K562 (cell line): Measurements from ENCODE around the gene SART1. TPM values are rescaled to one million over a fixed set of nuclear protein-coding genes. Genes with fewer than 3 reads are reported as not detected.
A peak's percentile ranks its signal among the peaks of the same experiment; 100 is the strongest.

Source experiments
- ATAC-seq: fragments of 200-7000 bp; cut with Tn5 transposase; 3 replicates; pipeline ENCODE4 v1.9.1; 2020; ENCODE audit warnings: moderate library complexity
- BruUV-seq: library from RNA; stranded (reverse); fragments of 400-500 nt; replicated peaks from 2 replicates; lab custom pipeline; 2021; lab: Mats Ljungman, UMichigan
- CTCF ChIA-PET: fragments of 300-600 bp; formaldehyde crosslinking; extraction: SDS; loops from one replicate; lab custom pipeline; 2021; ENCODE audit warnings: low intra/inter-chr PET ratio; lab: Yijun Ruan, JAX
- POLR2A ChIA-PET: fragments of 300-600, 350-650 bp; sonication (Branson Sonifier 250); formaldehyde crosslinking; extraction: SDS; loops from one replicate; lab custom pipeline; 2021; ENCODE audit warnings: antibody characterized with exemption, inconsistent platforms; lab: Yijun Ruan, JAX
- DNase-seq, 4 experiments: peaks; one replicate each; pipeline versions ENCODE4 v3.0.0 to v3.0.0-alpha.2; 2011 to 2018; ENCODE audit warnings: low spot score in 3 of 4, mixed read lengths in 3 of 4; ENCODE audit errors: extremely low read depth in 1 of 4
- FAIRE-seq: peaks from 2 replicates; lab custom pipeline; 2011; peaks lifted over from hg19 to GRCh38; lab: Jason Lieb, UNC
- H2AFZ ChIP-seq: 2 replicates; pipeline ENCODE4 v1.6.0; 2011; ENCODE audit warnings: low read depth, low read length, control low read depth, inconsistent platforms
- H3K27ac ChIP-seq: fragments of 200-600 bp; 3 replicates; pipeline ENCODE4 v1.8.0; 2011; ENCODE audit warnings: low read depth, mild to moderate bottlenecking, control low read depth, inconsistent platforms, low read length, moderate library complexity, mixed read lengths; ENCODE audit errors: extremely low read depth
- H3K27me3 ChIP-seq, 2 experiments: fragments of 300-600 bp in 1 of 2; 2 replicates in 1 of 2; 3 replicates in 1 of 2; pipeline versions ENCODE4 v1.6.0 to v1.8.0; 2011; ENCODE audit warnings: inconsistent platforms in 2 of 2, low read length in 2 of 2, mild to moderate bottlenecking in 1 of 2, mixed read lengths in 1 of 2, moderate library complexity in 1 of 2; ENCODE audit not compliant: control insufficient read depth in 2 of 2, insufficient read depth in 2 of 2
- H3K36me3 ChIP-seq: fragments of 300-600 bp; 3 replicates; pipeline ENCODE4 v1.8.0; 2011; ENCODE audit warnings: mild to moderate bottlenecking, low read length, inconsistent platforms; ENCODE audit not compliant: control insufficient read depth, insufficient read depth
- H3K4me1 ChIP-seq, 2 experiments: fragments of 200-600 bp in 1 of 2; replicated peaks in 1 of 2; 2 replicates in 1 of 2; 3 replicates in 1 of 2; pipeline versions ENCODE4 v1.5.1 to v1.8.0; 2011; ENCODE audit warnings: inconsistent platforms in 2 of 2, low read length in 2 of 2, mild to moderate bottlenecking in 1 of 2, mixed read lengths in 1 of 2, moderate library complexity in 1 of 2; ENCODE audit not compliant: control insufficient read depth in 2 of 2, insufficient read depth in 2 of 2
- H3K4me2 ChIP-seq: 2 replicates; pipeline ENCODE4 v1.6.1; 2011; ENCODE audit warnings: low read length, control low read depth, inconsistent platforms, mixed read lengths; ENCODE audit not compliant: insufficient read depth
- H3K4me3 ChIP-seq: fragments of 200-600 bp; sonication (generic), shearing (Covaris generic); 2 replicates; pipeline ENCODE4 v1.5.1; 2016; ENCODE audit warnings: control low read depth, inconsistent platforms
- H3K79me2 ChIP-seq: fragments of 200-600 bp; 3 replicates; pipeline ENCODE4 v1.8.0; 2011; ENCODE audit warnings: low read length, inconsistent platforms; ENCODE audit not compliant: control insufficient read depth, insufficient read depth
- H3K9ac ChIP-seq, 2 experiments: 2 replicates each; pipeline versions ENCODE4 v1.6.0 to v1.6.1; 2011; ENCODE audit warnings: low read depth in 2 of 2, low read length in 2 of 2, control low read depth in 1 of 2, inconsistent platforms in 1 of 2, mild to moderate bottlenecking in 1 of 2, mixed read lengths in 1 of 2; ENCODE audit not compliant: insufficient read depth in 1 of 2
- H3K9me1 ChIP-seq: one replicate; pipeline ENCODE4 v1.6.0; 2011; ENCODE audit warnings: inconsistent platforms, mild to moderate bottlenecking, low read length, moderate library complexity; ENCODE audit not compliant: control insufficient read depth, insufficient read depth
- H3K9me3 ChIP-seq: replicated peaks from 2 replicates; pipeline ENCODE4 v1.5.1; 2011; ENCODE audit warnings: low read depth, low read length, inconsistent platforms; ENCODE audit not compliant: control insufficient read depth, insufficient read depth
- H4K20me1 ChIP-seq: replicated peaks from 2 replicates; pipeline ENCODE4 v1.6.1; 2011; ENCODE audit warnings: low read length, inconsistent platforms, mixed read lengths; ENCODE audit not compliant: control insufficient read depth, insufficient read depth
- CREB1 ChIP-seq, 2 experiments: sonication (generic) in 1 of 2; formaldehyde crosslinking in 1 of 2; IDR thresholded peaks; 2 replicates each; pipeline versions ENCODE4 v1.6.1 to v1.8.0; 2012 to 2022; ENCODE audit warnings: inconsistent platforms in 1 of 2, mild to moderate bottlenecking in 1 of 2, missing genetic modification reagents in 1 of 2, moderate library complexity in 1 of 2
- CTCF ChIP-seq, 3 experiments: IDR thresholded peaks in 2 of 3; conservative IDR thresholded peaks in 1 of 3; 2 replicates each; pipeline ENCODE4 v1.5.1; 2011 to 2012; ENCODE audit warnings: low read length in 3 of 3, mild to moderate bottlenecking in 3 of 3, control low read depth in 2 of 3, improper control_type of control experiment in 1 of 3, inconsistent platforms in 1 of 3, low read depth in 1 of 3, mixed read lengths in 1 of 3, moderate library complexity in 1 of 3; ENCODE audit not compliant: insufficient read depth in 2 of 3
- HBP1 ChIP-seq: fragments of 450-650 bp; formaldehyde crosslinking; IDR thresholded peaks from 2 replicates; pipeline ENCODE4 v1.4.0; 2022; ENCODE audit warnings: missing genetic modification characterization
- HMBOX1 ChIP-seq: sonication (generic); IDR thresholded peaks from 2 replicates; pipeline ENCODE4 v1.6.1; 2016
- HNRNPK ChIP-seq: fragments of 200-400 bp; formaldehyde crosslinking; IDR thresholded peaks from one replicate; pipeline ENCODE4 v1.6.1; 2018; ENCODE audit warnings: mild to moderate bottlenecking, low read depth, low read length; ENCODE audit not compliant: poor library complexity, severe bottlenecking
- ILK ChIP-seq: fragments of 450-650 bp; IDR thresholded peaks from 2 replicates; pipeline ENCODE4 v1.6.1; 2016; ENCODE audit warnings: missing genetic modification characterization, low read depth, mild to moderate bottlenecking, missing compliant biosample characterization, moderate library complexity, borderline replicate concordance
- JUN ChIP-seq, 2 experiments: sonication (generic) in 1 of 2; formaldehyde crosslinking in 1 of 2; IDR thresholded peaks; 2 replicates each; pipeline versions ENCODE4 v1.6.1 to v1.8.0; 2012 to 2022; ENCODE audit warnings: borderline replicate concordance in 2 of 2, mild to moderate bottlenecking in 2 of 2, improper control_type of control experiment in 1 of 2, low read depth in 1 of 2, low read length in 1 of 2, missing genetic modification reagents in 1 of 2
- KAT7 ChIP-seq: sonication (generic); formaldehyde crosslinking; IDR thresholded peaks from 2 replicates; pipeline ENCODE4 v1.8.0; 2022; ENCODE audit warnings: missing genetic modification reagents, mild to moderate bottlenecking, borderline replicate concordance
- LARP7 ChIP-seq: fragments of 450-650 bp; IDR thresholded peaks from 2 replicates; pipeline ENCODE4 v1.6.1; 2016
- RAD21 ChIP-seq, 2 experiments: fragments of 250-450 bp in 1 of 2; fragments of 450-650 bp in 1 of 2; sonication (Bioruptor Pico) in 1 of 2; formaldehyde crosslinking in 1 of 2; IDR thresholded peaks in 1 of 2; conservative IDR thresholded peaks in 1 of 2; 2 replicates each; pipeline versions ENCODE4 v1.4.0 to v1.8.0; 2020 to 2022; ENCODE audit warnings: mild to moderate bottlenecking in 2 of 2, moderate library complexity in 1 of 2
- RBM39 ChIP-seq: fragments of 200-400 bp; formaldehyde crosslinking; optimal IDR thresholded peaks from 2 replicates; pipeline ENCODE3; 2018; ENCODE audit warnings: low read depth, low read length
- SMAD3 ChIP-seq: fragments of 450-650 bp; formaldehyde crosslinking; conservative IDR thresholded peaks from 2 replicates; pipeline ENCODE4 v1.4.0; 2020; ENCODE audit warnings: mild to moderate bottlenecking
- TBP ChIP-seq: optimal IDR thresholded peaks from 2 replicates; pipeline ENCODE3; 2011; ENCODE audit warnings: low read depth, low read length, improper control_type of control experiment
- XRCC5 ChIP-seq: fragments of 200-400 bp; formaldehyde crosslinking; IDR thresholded peaks from 2 replicates; pipeline ENCODE4 v1.6.1; 2017; ENCODE audit warnings: low read depth, mild to moderate bottlenecking, low read length
- WGBS: fragments of 100-300 bp; shearing (Covaris generic); methylation state at CpG from one replicate; pipeline ENCODE4 v1.1.6; 2016; ENCODE audit warnings: low coverage, mixed read lengths; ENCODE audit not compliant: insufficient coverage; ENCODE audit errors: missing lambda C conversion rate; 5-methylcytosine and 5-hydroxymethylcytosine counted together
- in situ Hi-C: fragments of 300-500 bp; cut with MboI; formaldehyde crosslinking; loops from 4 replicates; pipeline ENCODE4 v1.15.0; 2018; ENCODE audit warnings: inconsistent platforms, mixed read lengths
- intact Hi-C: fragments of 100-400 bp; cut with micrococcal nuclease; formaldehyde crosslinking; loops from 2 replicates; pipeline ENCODE4 v1.14.2; 2022
- polyA plus RNA-seq, 8 experiments: library from polyadenylated mRNA; depleted of rRNA in 4 of 8; stranded (reverse) in 5 of 8; unstranded in 3 of 8; fragments of >200 nt; fragmentation: Nextera tagmentation in 2 of 8; fragmentation: Illumina TruSeq in 1 of 8; extraction: Ambion mirVana in 2 of 8; extraction: Trizol in 1 of 8; gene quantifications; 2 replicates each; pipeline versions ENCODE4 v1.2.1 to v1.2.3, GENCODE V29; 2011 to 2014; ENCODE audit warnings: inconsistent platforms in 1 of 8, missing spikeins in 1 of 8
- total RNA-seq, 7 experiments: library from RNA; depleted of rRNA in 6 of 7; stranded (reverse); fragments of >200 nt in 6 of 7; fragmentation: Illumina TruSeq in 2 of 7; extraction: Trizol in 2 of 7; gene quantifications; 2 replicates each; pipeline versions ENCODE4 v1.2.1 to v1.2.3, GENCODE V29; 2011 to 2021; ENCODE audit warnings: low replicate concordance in 1 of 7

The SART1 gene
- total and polyA plus RNA-seq, 9 of the 15 experiments (the other 6 are each of a cell fraction or from before 2014, with no cell fraction given): 4.8 to 84.1 (median 31.7) TPM

- ChIA-PET CTCF (interaction anchor here (0.6 to 2.6 kb wide), 23 partner anchors 31 to 713 kb away, joined by 3 to 40 read pairs (median 5); partner anchors contain the start of genes FIBP and KAT5), POLR2A (interaction anchor here (0.6 to 1.4 kb wide), 10 partner anchors 73 to 286 kb away, joined by 3 to 12 read pairs (median 4); partner anchors contain the start of genes CCDC85B, FIBP and FOSL1)
- Histone ChIP-seq H3K27me3 (no peaks in the 10 kb centered on the region), H2AFZ (no peak overlapping the region), H3K4me1 (0 out of 5 replicates have a peak, but pooled peaks cover 0 to 3% of the 10 kb centered on the region in 2 experiments), H4K20me1 (no peaks in the 10 kb centered on the region), H3K9ac (no peak overlapping the region), H3K36me3 (peaks cover 5% of the 10 kb centered on the region; the same call in 2 of the 3 replicates), H3K9me3 (no peaks in the 10 kb centered on the region), H3K79me2 (no peaks in the 10 kb centered on the region), H3K4me2 (no peak overlapping the region), H3K9me1 (no peaks in the 10 kb centered on the region), H3K4me3 (no peak overlapping the region), H3K27ac (no peak overlapping the region)
- ATAC-seq (peak; percentile 100), FAIRE-seq (peak; percentile 100), DNase-seq (peak; percentile 75 to 96 (median 82))
- intact Hi-C loops (loop anchor here (1.0 to 10.0 kb wide), 6 partner anchors 33 to 278 kb away; partner anchors contain the start of genes AP5B1, CCDC85B and OVOL1), in situ Hi-C loops (loop anchor here (5.0 kb wide), 1 partner anchor 107 kb away; no protein-coding TSS in a partner anchor)
- 41% methylated on average over 8 of the region's 10 CpGs for WGBS
- no TSS peak for BruUV-seq
- TF ChIP-seq LARP7 (no peak), RBM39 (no peak), SMAD3 (CRISPR knock-in tag) (0 out of 2 replicates have a peak, but pooled peaks have one; percentile 3), CTCF (IDR thresholded peaks at IDR 0.05 in 2 of 3, conservative IDR thresholded peaks at IDR 0.05 in 1 of 3; ENCODE audit: insufficient read depth in 2 of 3, low read depth in 1 of 3, low read length in 3 of 3) (peak; percentile 99 to 100 (median 99)), RAD21 (CRISPR knock-in tag; conservative IDR thresholded peaks at IDR 0.05 in 1 of 2, IDR thresholded peaks at IDR 0.05 in 1 of 2) (peak; percentile 99), ILK (tag) (no peak), CREB1 (IDR thresholded peaks at IDR 0.05) (0 out of 2 replicates have a peak, but pooled peaks have one; percentile 11), CREB1 (CRISPR knock-in tag; IDR thresholded peaks at IDR 0.05) (no peak), KAT7 (CRISPR knock-in tag) (no peak), HMBOX1 (peak; percentile 63; the same call in 1 of the 2 replicates), JUN (IDR thresholded peaks at IDR 0.05; ENCODE audit: borderline replicate concordance, low read depth, low read length) (peak; percentile 23; the same call in 1 of the 2 replicates), JUN (CRISPR knock-in tag; IDR thresholded peaks at IDR 0.05; ENCODE audit: borderline replicate concordance) (no peak), HBP1 (CRISPR knock-in tag) (no peak), HNRNPK (no peak), XRCC5 (peak; percentile 33; the same call in 1 of the 2 replicates), TBP (peak; percentile 37)
These were observed 27.5 kb downstream of the SART1 start for GRCh38 chr11:65988791-65989592.
